ENCODE measurements around the gene PRR29.
"Not testable (repeated sequence)": the region's sequence is repeated elsewhere in the genome, so short reads cannot be mapped to it uniquely, and the experiment has no call there.

The PRR29 gene

GRCh38 chr17:63976702-63977101 lies 21.4 kb upstream of the PRR29 start:
- no peaks in the 10 kb centered on the region for H3K9me3 ChIP-seq (ENCODE audit: control insufficient read depth, insufficient read depth, low read length)
- no peak overlapping the region for H3K9ac ChIP-seq (ENCODE audit: low read depth, low read length)
- peaks cover 2% of the 10 kb centered on the region for H3K36me3 ChIP-seq (ENCODE audit: control insufficient read depth, insufficient read depth, low read length)
- H3K4me3 ChIP-seq (ENCODE audit: low read depth, low read length) = no peak overlapping the region
- no peaks in the 10 kb centered on the region for H3K4me1 ChIP-seq (ENCODE audit: control insufficient read depth, insufficient read depth, low read length)
- no peaks in the 10 kb centered on the region for H3K27me3 ChIP-seq (ENCODE audit: control insufficient read depth, insufficient read depth, low read length)

DNA sequence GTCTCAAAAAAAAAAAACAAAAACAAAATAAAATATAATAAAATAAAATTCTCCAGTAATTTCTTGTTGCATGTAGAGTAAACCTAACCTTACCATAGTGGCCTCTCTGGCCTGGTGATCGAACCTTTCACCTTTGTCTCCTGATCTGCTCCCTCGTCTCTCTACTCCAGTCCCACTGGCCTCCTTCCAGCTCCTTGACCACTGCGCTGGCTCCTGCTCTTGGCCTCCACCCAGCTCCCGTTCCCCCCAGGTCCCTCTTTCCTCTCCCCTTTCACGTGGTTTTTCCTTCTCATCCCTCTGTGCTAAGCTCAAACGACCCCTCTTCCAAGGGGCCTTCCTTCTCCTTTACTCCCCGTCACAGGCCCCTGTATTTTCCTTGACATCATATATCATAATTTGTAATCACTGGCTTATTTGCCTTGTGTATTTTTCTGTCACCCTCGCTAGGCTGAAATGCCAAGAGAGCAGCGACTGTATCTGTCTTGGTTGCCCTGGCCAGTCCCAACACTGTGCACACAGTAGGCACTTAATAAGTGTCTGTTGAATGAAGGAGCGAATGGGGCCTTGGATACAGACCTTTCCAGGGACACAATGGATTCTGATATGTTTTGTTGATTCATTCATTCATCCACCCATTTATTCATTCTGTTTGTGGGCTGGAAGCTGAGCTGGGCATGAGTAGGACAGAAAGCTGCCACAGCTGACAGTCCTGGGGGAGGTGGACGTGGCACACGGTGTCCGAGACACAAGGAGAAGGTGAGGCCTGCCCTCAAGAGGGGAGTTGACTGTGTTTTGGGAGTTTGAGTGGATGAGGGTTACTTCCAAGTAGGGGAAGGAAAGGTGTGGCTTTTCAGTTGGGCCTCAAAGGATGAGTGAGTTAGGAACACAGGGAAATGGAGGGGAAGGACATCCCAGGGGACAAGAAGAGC lies 19.6 kb upstream of the PRR29 start:
- H3K9me3 ChIP-seq (ENCODE audit: control insufficient read depth, insufficient read depth, low read length) = no peaks in the 10 kb centered on the region
- H3K36me3 ChIP-seq (ENCODE audit: control insufficient read depth, insufficient read depth, low read length) = no peaks in the 10 kb centered on the region
- no peak overlapping the region for H3K9ac ChIP-seq (ENCODE audit: low read depth, low read length)
- H3K27me3 ChIP-seq (ENCODE audit: control insufficient read depth, insufficient read depth, low read length) = no peaks in the 10 kb centered on the region
- no peak overlapping the region for H3K4me3 ChIP-seq (ENCODE audit: low read depth, low read length)
- H3K4me1 ChIP-seq (ENCODE audit: control insufficient read depth, insufficient read depth, low read length) = no peaks in the 10 kb centered on the region

- H3K9me3 ChIP-seq (ENCODE audit: control insufficient read depth, insufficient read depth, low read length); H3K4me1 ChIP-seq (ENCODE audit: control insufficient read depth, insufficient read depth, low read length); H3K9ac ChIP-seq (ENCODE audit: low read depth, low read length); H3K27me3 ChIP-seq (ENCODE audit: control insufficient read depth, insufficient read depth, low read length); H3K4me3 ChIP-seq (ENCODE audit: low read depth, low read length); H3K36me3 ChIP-seq (ENCODE audit: control insufficient read depth, insufficient read depth, low read length): not testable (repeated sequence)
These were observed 15.5 kb upstream of the PRR29 start for GRCh38 chr17:63982641-63983040.

DNA sequence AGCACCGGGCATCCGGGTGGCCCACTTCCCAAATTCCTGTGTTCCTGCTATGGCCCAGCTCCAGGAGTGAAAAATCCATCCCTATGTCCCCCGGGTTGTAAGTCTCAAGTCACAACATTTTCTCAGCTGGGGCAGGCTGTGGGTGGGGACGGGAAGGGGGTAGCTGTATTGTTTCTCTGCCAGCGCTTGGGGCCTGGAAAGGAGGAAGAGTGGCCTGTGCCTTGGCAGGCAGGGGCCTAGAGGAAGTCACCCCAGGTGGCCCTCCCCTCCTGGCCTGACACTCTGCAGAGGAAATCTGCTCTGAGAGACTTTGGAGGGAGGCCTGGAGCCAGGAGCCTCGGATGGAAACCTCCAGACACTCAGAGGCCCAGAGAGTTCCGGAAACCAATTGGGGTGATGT lies 14.8 kb upstream of the PRR29 start:
- H3K9me3 ChIP-seq (ENCODE audit: control insufficient read depth, insufficient read depth, low read length) = no peaks in the 10 kb centered on the region
- H3K4me3 ChIP-seq (ENCODE audit: low read depth, low read length) = no peak overlapping the region
- H3K36me3 ChIP-seq (ENCODE audit: control insufficient read depth, insufficient read depth, low read length) = no peaks in the 10 kb centered on the region
- H3K9ac ChIP-seq (ENCODE audit: low read depth, low read length) = no peak overlapping the region
- no peaks in the 10 kb centered on the region for H3K27me3 ChIP-seq (ENCODE audit: control insufficient read depth, insufficient read depth, low read length)
- H3K4me1 ChIP-seq (ENCODE audit: control insufficient read depth, insufficient read depth, low read length) = no peaks in the 10 kb centered on the region

GRCh38 chr17:63984236-63984635 lies 13.9 kb upstream of the PRR29 start:
- H3K27me3 ChIP-seq (ENCODE audit: control insufficient read depth, insufficient read depth, low read length) = no peaks in the 10 kb centered on the region
- no peaks in the 10 kb centered on the region for H3K36me3 ChIP-seq (ENCODE audit: control insufficient read depth, insufficient read depth, low read length)
- H3K9me3 ChIP-seq (ENCODE audit: control insufficient read depth, insufficient read depth, low read length) = no peaks in the 10 kb centered on the region
- no peak overlapping the region for H3K9ac ChIP-seq (ENCODE audit: low read depth, low read length)
- no peak overlapping the region for H3K4me3 ChIP-seq (ENCODE audit: low read depth, low read length)
- H3K4me1 ChIP-seq (ENCODE audit: control insufficient read depth, insufficient read depth, low read length) = no peaks in the 10 kb centered on the region

DNA sequence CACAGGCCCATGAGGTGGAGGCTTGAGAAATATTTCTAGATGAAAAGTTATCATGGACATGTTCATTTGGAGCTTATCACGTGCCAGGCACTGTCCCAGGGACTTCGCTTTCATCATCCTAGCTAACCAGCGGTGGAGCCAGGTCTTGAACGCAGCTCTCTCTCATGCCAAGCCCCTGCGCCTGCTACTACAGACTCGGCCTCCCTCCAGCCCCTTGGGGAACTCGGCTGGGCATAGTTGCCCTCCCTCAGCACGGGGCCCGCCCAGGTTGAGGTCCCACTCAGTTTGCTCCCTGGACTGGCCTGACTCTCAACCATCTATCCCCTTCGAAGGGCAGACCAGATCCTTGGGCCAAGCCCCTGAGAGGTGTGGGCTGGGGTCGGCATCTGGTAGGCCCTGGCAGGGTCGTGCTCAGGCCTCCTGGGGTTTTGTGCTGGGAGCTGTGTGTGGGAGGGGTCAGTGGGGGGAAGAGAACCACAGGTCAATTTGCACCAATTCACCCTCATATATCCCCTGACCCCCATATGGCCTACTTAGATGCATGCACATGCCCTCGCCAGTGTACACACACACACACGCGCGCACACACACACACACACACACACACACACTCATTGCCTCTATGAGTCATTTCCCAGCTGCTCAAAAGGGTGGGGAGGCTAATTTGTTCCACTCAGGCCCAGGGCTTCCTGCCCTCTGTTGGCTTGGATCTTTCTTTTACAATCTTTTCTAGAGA lies 13.3 kb upstream of the PRR29 start:
- Histone ChIP-seq H3K36me3 (ENCODE audit: control insufficient read depth, insufficient read depth, low read length) (no peaks in the 10 kb centered on the region), H3K9me3 (ENCODE audit: control insufficient read depth, insufficient read depth, low read length) (no peaks in the 10 kb centered on the region), H3K9ac (ENCODE audit: low read depth, low read length) (no peak overlapping the region), H3K4me3 (ENCODE audit: low read depth, low read length) (no peak overlapping the region), H3K27me3 (ENCODE audit: control insufficient read depth, insufficient read depth, low read length) (no peaks in the 10 kb centered on the region), H3K4me1 (ENCODE audit: control insufficient read depth, insufficient read depth, low read length) (no peaks in the 10 kb centered on the region)

GRCh38 chr17:63985387-63986140 lies 12.6 kb upstream of the PRR29 start:
- no peaks in the 10 kb centered on the region for H3K27me3 ChIP-seq (ENCODE audit: control insufficient read depth, insufficient read depth, low read length)
- no peak overlapping the region for H3K4me3 ChIP-seq (ENCODE audit: low read depth, low read length)
- H3K9ac ChIP-seq (ENCODE audit: low read depth, low read length) = no peak overlapping the region
- H3K9me3 ChIP-seq (ENCODE audit: control insufficient read depth, insufficient read depth, low read length) = no peaks in the 10 kb centered on the region
- H3K36me3 ChIP-seq (ENCODE audit: control insufficient read depth, insufficient read depth, low read length) = no peaks in the 10 kb centered on the region
- no peaks in the 10 kb centered on the region for H3K4me1 ChIP-seq (ENCODE audit: control insufficient read depth, insufficient read depth, low read length)

- Histone ChIP-seq H3K4me1 (ENCODE audit: control insufficient read depth, insufficient read depth, low read length) (no peaks in the 10 kb centered on the region), H3K36me3 (ENCODE audit: control insufficient read depth, insufficient read depth, low read length) (no peaks in the 10 kb centered on the region), H3K4me3 (ENCODE audit: low read depth, low read length) (no peak overlapping the region), H3K9ac (ENCODE audit: low read depth, low read length) (no peak overlapping the region), H3K27me3 (ENCODE audit: control insufficient read depth, insufficient read depth, low read length) (peaks cover 4% of the 10 kb centered on the region), H3K9me3 (ENCODE audit: control insufficient read depth, insufficient read depth, low read length) (no peaks in the 10 kb centered on the region)
These were observed 11.3 kb upstream of the PRR29 start for GRCh38 chr17:63986821-63987220.

DNA sequence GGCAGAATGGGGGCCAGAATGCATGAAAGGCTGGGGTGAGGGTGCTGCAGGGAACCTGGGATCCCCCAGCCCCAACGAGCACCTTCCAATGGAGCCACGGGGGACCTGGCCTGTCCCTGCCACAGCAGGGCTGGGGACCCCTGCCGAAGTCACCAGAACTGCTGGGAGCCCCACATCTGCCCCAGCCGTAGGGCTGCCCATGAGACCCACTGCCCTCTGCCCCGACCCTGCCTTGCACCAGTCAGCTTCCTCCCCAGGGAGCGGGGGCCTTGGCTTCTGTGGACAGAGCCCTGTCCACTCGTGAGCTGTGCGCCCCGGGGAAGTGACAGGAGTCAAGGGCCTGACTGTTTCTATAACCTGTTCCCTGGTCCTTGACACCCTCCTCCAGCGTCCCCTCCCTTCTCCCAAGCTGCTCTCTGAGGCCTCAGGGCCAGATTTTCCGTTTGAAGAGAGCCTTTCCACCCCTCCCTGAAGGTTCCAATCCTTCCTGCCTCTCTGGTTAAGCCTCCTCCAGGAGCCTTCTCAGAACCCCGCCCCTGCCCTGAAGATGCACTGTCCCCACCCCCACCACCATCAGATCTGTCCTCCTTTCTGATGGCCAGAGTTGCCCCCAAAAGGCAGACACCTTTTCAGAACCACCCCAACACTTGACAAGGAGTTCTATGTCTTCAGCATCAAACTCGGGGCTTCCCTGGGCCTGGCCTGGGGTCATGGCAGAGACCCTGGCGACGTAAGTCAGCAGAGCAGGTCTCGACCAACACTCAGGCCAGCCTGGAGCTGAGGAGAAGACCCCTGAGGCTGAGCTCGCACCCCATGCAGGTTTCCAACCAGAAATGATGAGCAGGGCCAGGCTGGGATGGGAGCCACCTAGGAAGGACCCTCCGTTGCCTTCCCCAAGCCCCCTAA lies 10.7 kb upstream of the PRR29 start:
- H3K4me1 ChIP-seq (ENCODE audit: control insufficient read depth, insufficient read depth, low read length) = no peaks in the 10 kb centered on the region
- no peaks in the 10 kb centered on the region for H3K36me3 ChIP-seq (ENCODE audit: control insufficient read depth, insufficient read depth, low read length)
- no peaks in the 10 kb centered on the region for H3K9me3 ChIP-seq (ENCODE audit: control insufficient read depth, insufficient read depth, low read length)
- peaks cover 8% of the 10 kb centered on the region for H3K27me3 ChIP-seq (ENCODE audit: control insufficient read depth, insufficient read depth, low read length)
- no peak overlapping the region for H3K9ac ChIP-seq (ENCODE audit: low read depth, low read length)
- no peak overlapping the region for H3K4me3 ChIP-seq (ENCODE audit: low read depth, low read length)

DNA sequence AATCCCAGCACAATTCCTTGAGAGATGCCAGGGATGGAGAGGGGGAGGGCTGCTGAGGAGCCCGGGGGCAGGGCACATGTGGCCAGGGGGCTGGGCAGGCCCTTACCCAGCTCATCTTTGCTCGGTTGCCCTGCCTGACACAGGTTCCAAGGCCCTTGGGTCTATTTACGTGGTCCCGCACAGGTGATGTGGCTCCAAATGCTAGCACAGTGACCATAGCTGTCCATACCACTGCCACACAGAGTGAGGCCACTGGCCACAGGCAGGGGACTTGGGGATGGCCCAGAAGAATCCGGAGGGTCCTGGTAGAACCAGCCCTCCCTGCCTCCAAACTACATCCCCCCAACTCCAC lies 10.0 kb upstream of the PRR29 start:
- H3K4me3 ChIP-seq (ENCODE audit: low read depth, low read length) = no peak overlapping the region
- no peaks in the 10 kb centered on the region for H3K36me3 ChIP-seq (ENCODE audit: control insufficient read depth, insufficient read depth, low read length)
- H3K9me3 ChIP-seq (ENCODE audit: control insufficient read depth, insufficient read depth, low read length) = no peaks in the 10 kb centered on the region
- no peaks in the 10 kb centered on the region for H3K4me1 ChIP-seq (ENCODE audit: control insufficient read depth, insufficient read depth, low read length)
- H3K27me3 ChIP-seq (ENCODE audit: control insufficient read depth, insufficient read depth, low read length) = peaks cover 10% of the 10 kb centered on the region
- no peak overlapping the region for H3K9ac ChIP-seq (ENCODE audit: low read depth, low read length)

All from iPS-15b (cell line).